GM10248 (cell line): ENCODE data around the gene GRAP2.

Experiments used
- CTCF ChIA-PET: fragments of 300-600 bp; sonication (Branson Sonifier 250); formaldehyde crosslinking; extraction: SDS; loops from one replicate; lab custom pipeline; 2021; ENCODE audit warnings: antibody characterized with exemption; lab: Yijun Ruan, JAX
- POLR2A ChIA-PET: fragments of 350-650 bp; sonication (Branson Sonifier 250); formaldehyde crosslinking; extraction: SDS; loops from one replicate; lab custom pipeline; 2020; ENCODE audit warnings: antibody characterized with exemption; lab: Yijun Ruan, JAX
- DNase-seq: peaks from one replicate; pipeline ENCODE4 v3.0.0; 2012; ENCODE audit errors: extremely low spot score
- CTCF ChIP-seq: IDR thresholded peaks from 2 replicates; pipeline ENCODE4 v1.5.1; 2012; ENCODE audit warnings: mild to moderate bottlenecking, low read depth; ENCODE audit errors: extremely low read depth, missing control alignments, control extremely low read depth

The GRAP2 gene

GRCh38 chr22:39979048-39979447 is 78.2 kb downstream of the GRAP2 start:
- ChIA-PET CTCF (interaction anchor here (1.0 kb wide), 1 partner anchor 18 kb away, joined by 3 read pairs; no protein-coding TSS in a partner anchor), POLR2A (no interaction called here)
- no peak for DNase-seq
- no peak for TF ChIP-seq CTCF

GRCh38 chr22:39979458-39979857 is 78.6 kb downstream of the GRAP2 start:
- no peak for DNase-seq
- TF ChIP-seq CTCF = no peak
- CTCF ChIA-PET = no interaction called here
- POLR2A ChIA-PET = no interaction called here

GRCh38 chr22:39980596-39980995 is 79.7 kb downstream of the GRAP2 start:
- POLR2A ChIA-PET = no interaction called here
- no peak for DNase-seq
- no peak for TF ChIP-seq CTCF
- CTCF ChIA-PET = no interaction called here

DNA sequence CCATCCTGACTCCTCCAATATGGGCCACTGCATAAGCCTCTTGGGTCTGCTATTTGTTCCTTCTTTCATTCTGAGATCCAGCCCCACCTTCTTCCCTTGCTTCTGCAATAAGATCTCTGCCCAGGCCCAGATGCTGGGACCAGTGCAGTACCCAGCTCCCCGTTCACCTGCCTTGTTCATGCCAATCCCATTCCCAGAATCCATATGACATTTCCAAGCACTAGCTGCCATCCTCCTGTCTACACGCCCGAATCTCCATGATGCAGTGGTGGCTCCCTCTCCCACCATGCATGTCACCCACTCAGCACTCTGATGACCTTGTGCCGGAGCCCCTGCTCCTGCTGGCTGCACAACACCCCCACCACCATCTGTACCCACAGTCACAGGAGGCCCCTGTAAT is 82.5 kb downstream of the GRAP2 start:
- ChIA-PET CTCF (interaction anchor here (1.3 kb wide), 1 partner anchor 449 kb away, joined by 3 read pairs; no protein-coding TSS in a partner anchor), POLR2A (no interaction called here)
- no peak for TF ChIP-seq CTCF
- DNase-seq = no peak

GRCh38 chr22:39984006-39984405 is 83.1 kb downstream of the GRAP2 start:
- CTCF ChIA-PET = interaction anchor here (1.3 kb wide), 1 partner anchor 449 kb away, joined by 3 read pairs; no protein-coding TSS in a partner anchor
- POLR2A ChIA-PET = no interaction called here
- no peak for TF ChIP-seq CTCF
- no peak for DNase-seq

- no peak for TF ChIP-seq CTCF
- CTCF ChIA-PET = interaction anchor here (1.3 kb wide), 1 partner anchor 450 kb away, joined by 3 read pairs; no protein-coding TSS in a partner anchor
- POLR2A ChIA-PET = no interaction called here
- no peak for DNase-seq
Measured at GRCh38 chr22:39984746-39985145, 83.9 kb downstream of the GRAP2 start.
